H1 (cell line): ENCODE results near the gene RAPGEF6. TPM values are rescaled to one million over a fixed set of nuclear protein-coding genes. Genes with fewer than 3 reads are reported as not detected.

ENCODE experiments used
- BCL11A ChIP-seq, 2 experiments: IDR thresholded peaks; one replicate each; pipeline ENCODE4 v1.6.1; 2011; ENCODE audit warnings: low read depth in 2 of 2, low read length in 2 of 2, mild to moderate bottlenecking in 2 of 2
- BRCA1 ChIP-seq: IDR thresholded peaks from 2 replicates; pipeline ENCODE4 v1.6.1; 2012; ENCODE audit warnings: low read depth, low read length, improper control_type of control experiment
- CHD2 ChIP-seq: IDR thresholded peaks from 2 replicates; pipeline ENCODE4 v1.6.1; 2012; ENCODE audit warnings: low read length, improper control_type of control experiment
- CTBP2 ChIP-seq: IDR thresholded peaks from 2 replicates; pipeline ENCODE4 v1.7.0; 2011; ENCODE audit warnings: borderline replicate concordance, mild to moderate bottlenecking, moderate library complexity, mixed read lengths, low read length; ENCODE audit not compliant: insufficient read depth, insufficient read length
- NRF1 ChIP-seq: IDR thresholded peaks from 2 replicates; pipeline ENCODE4 v1.6.1; 2011; ENCODE audit warnings: mild to moderate bottlenecking, low read depth, low read length, improper control_type of control experiment
- POU5F1 ChIP-seq: IDR thresholded peaks from 2 replicates; pipeline ENCODE4 v1.6.1; 2011; ENCODE audit warnings: low read depth, mild to moderate bottlenecking, low read length, moderate library complexity
- SIRT6 ChIP-seq: IDR thresholded peaks from one replicate; pipeline ENCODE4 v1.7.1; 2012; ENCODE audit warnings: low read length, inconsistent platforms
- SUZ12 ChIP-seq: fragments of 200-600 bp; sonication (generic); IDR thresholded peaks from 2 replicates; pipeline ENCODE4 v1.6.1; 2012; ENCODE audit warnings: mild to moderate bottlenecking, inconsistent platforms, low read length, moderate library complexity, mixed read lengths
- polyA plus RNA-seq, 7 experiments: library from polyadenylated mRNA; depleted of rRNA in 3 of 7; stranded (reverse) in 5 of 7; unstranded in 2 of 7; fragments of >200 nt in 5 of 7; fragments of 200-250 nt in 2 of 7; gene quantifications; 1 replicate in 5 of 7; 2 replicates in 1 of 7; 4 replicates in 1 of 7; pipeline versions ENCODE4 v1.2.1 to v1.2.3, GENCODE V29; 2011 to 2013; ENCODE audit warnings: missing spikeins in 2 of 7, mixed read lengths in 2 of 7
- total RNA-seq: library from RNA; stranded (reverse); fragmentation: NEBNext Ultra II Directional; extraction: Animal tissue kit (Norgen Biotek cat#: 25700); gene quantifications from 2 replicates; pipeline ENCODE4 v1.2.1, GENCODE V29; 2021

Gene RAPGEF6
- total and polyA plus RNA-seq, 2 of the 8 experiments (the other 6 are each of a cell fraction or from before 2014, with no cell fraction given), result 4.8 to 20.0 TPM

GRCh38 chr5:131536850-131537448 lies 98.1 kb downstream of the RAPGEF6 start (continued):
- TF ChIP-seq BRCA1, result no peak
- TF ChIP-seq NRF1, result no peak
- no peak for TF ChIP-seq CHD2
- no peak for TF ChIP-seq POU5F1
- no peak for TF ChIP-seq CTBP2
- no peak for TF ChIP-seq SUZ12
- TF ChIP-seq SIRT6, result no peak
- TF ChIP-seq BCL11A (IDR thresholded peaks at IDR 0.05; ENCODE audit: low read depth in 2 of 2, low read length in 2 of 2), result no peak
